Stomach (tissue), 4 donors: ENCODE measurements around the gene HYDIN.

Experiments
- POLR2A ChIP-seq, 4 donors: fragments of 450-650 bp; IDR thresholded peaks; one replicate each; pipeline ENCODE4 v1.6.1; 2016; ENCODE audit warnings: antibody characterized with exemption in 4 of 4, control low read depth in 2 of 4, mild to moderate bottlenecking in 1 of 4, moderate library complexity in 1 of 4
- TF ChIP-seq, protein P1 (sequence below), 7 experiments: fragments of 450-650 bp in 4 of 7; fragments of 200-600 bp in 3 of 7; sonication (generic) in 3 of 7; IDR thresholded peaks; one replicate each; pipeline ENCODE4 v1.5.1; 2016 to 2019; ENCODE audit warnings: antibody characterized with exemption in 7 of 7, control low read depth in 2 of 7, mild to moderate bottlenecking in 1 of 7

DNA sequence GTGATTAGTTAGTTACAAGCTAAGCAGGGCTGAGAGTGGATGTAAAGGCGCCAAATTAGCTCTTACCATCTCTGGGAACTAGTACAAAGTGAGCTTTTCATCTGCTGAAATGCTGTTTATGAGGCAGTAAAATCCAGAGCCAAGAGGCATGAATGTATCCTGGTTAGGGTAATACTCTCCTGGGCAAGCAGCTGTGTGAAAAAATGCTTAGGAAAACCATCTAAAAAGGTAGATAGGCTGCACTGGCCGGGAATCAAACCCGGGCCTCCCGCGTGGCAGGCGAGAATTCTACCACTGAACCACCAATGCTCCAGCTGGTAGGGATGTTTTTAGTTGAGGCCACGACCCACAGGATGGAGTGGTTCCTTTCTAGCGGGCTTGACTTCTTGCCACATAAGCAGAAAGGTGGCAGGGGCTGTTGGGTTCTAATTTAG, 452.5 kb downstream of the HYDIN start:
- TF ChIP-seq, protein P1, sequence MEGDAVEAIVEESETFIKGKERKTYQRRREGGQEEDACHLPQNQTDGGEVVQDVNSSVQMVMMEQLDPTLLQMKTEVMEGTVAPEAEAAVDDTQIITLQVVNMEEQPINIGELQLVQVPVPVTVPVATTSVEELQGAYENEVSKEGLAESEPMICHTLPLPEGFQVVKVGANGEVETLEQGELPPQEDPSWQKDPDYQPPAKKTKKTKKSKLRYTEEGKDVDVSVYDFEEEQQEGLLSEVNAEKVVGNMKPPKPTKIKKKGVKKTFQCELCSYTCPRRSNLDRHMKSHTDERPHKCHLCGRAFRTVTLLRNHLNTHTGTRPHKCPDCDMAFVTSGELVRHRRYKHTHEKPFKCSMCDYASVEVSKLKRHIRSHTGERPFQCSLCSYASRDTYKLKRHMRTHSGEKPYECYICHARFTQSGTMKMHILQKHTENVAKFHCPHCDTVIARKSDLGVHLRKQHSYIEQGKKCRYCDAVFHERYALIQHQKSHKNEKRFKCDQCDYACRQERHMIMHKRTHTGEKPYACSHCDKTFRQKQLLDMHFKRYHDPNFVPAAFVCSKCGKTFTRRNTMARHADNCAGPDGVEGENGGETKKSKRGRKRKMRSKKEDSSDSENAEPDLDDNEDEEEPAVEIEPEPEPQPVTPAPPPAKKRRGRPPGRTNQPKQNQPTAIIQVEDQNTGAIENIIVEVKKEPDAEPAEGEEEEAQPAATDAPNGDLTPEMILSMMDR (IDR thresholded peaks at IDR 0.05), result no peak
- TF ChIP-seq POLR2A (IDR thresholded peaks at IDR 0.05), result no peak
